Stimulated activated CD8-positive, alpha-beta memory T cell treated with anti-CD3 and anti-CD28 coated beads, Interleukin-2, amount 100 ng/mL, for 1 hour (primary cell): Measurements from ENCODE around the gene PRPF6.

Experiments used
- DNase-seq, 2 donors: peaks; one replicate each; pipeline ENCODE4 v3.0.0-alpha.2; 2020; ENCODE audit warnings: low read depth in 2 of 2

Gene PRPF6

DNA sequence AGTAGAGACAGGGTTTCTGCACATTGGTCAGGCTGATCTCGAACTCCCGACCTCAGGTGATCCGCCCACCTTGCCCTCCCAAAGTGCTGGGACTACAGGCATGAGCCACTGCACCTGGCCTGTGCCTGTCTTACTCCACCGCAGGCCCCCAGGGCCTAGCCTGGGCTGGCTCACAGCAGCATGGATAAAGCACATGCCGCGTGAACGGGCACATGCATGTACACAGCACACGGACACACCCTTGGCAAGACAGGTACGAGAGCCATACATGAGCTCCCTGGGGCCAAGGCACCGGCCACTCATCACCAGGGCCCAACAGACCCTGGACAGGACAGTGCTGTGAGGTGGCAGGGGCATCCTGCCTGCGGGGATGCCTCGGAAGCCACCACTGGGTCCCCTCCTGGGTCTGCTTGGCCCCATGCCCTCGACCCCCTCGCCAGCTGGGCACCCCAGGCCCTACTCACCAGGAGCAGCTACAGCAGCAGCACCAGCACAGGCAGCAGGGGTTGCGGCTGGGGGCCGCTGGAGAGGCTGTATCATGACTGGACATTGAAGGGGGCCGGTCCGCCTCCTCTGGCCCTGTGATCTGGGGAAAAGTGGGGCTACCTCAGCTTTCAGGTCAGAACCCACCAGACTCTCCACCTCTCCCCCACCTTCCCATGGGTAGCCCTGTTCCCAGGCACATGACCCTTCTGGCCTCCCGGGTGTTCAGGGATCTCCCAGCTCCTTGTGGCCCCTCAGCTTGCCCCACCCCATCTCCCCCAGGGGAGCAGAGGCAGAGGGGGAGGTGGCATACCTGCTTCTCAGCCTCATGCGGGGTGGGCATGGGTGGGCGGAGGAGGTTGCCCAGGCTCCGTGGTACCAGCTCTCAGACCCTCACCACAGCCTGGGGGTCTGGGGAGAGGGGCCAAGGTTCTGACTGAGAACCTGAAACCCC is 95.4 kb downstream of the PRPF6 start:
- DNase-seq = no peak

DNA sequence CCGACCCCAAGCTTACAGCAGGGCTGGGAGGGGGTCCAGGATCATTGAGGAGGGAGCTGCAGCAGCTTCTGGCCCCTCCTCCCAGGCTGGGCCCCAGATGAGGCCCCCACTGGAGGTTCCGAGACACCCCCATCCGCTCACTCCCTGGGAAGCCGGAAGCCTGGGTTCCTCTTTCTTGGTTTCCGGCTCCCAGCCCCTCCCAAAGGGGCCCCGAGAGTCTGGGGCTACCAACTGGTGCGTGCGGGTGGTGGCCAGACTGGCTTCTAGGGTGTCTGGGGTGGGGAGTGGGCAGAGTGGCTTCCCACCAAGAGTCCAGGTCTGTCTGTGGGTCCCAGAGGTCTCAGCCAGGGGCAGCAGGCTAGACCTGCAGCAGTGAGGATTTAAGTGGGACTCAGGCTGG is 96.2 kb downstream of the PRPF6 start:
- DNase-seq = no peak

DNA sequence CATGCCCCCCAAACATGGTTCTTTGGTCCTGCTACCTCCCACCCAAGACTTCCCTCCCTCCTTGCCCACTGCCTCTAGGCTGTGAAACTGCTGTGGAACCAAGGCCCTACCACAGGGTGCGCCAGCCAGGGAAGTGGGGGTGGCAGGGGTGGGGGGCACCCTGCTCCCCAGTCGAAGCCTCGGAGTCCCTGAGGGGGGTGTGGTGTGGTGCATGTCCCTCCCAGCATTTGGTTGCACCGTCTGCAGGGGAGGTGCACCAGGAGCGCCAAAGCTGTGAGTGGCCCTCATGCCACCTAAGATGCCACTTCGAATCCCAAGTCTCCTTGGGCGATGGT is 96.6 kb downstream of the PRPF6 start:
- no peak for DNase-seq

DNA sequence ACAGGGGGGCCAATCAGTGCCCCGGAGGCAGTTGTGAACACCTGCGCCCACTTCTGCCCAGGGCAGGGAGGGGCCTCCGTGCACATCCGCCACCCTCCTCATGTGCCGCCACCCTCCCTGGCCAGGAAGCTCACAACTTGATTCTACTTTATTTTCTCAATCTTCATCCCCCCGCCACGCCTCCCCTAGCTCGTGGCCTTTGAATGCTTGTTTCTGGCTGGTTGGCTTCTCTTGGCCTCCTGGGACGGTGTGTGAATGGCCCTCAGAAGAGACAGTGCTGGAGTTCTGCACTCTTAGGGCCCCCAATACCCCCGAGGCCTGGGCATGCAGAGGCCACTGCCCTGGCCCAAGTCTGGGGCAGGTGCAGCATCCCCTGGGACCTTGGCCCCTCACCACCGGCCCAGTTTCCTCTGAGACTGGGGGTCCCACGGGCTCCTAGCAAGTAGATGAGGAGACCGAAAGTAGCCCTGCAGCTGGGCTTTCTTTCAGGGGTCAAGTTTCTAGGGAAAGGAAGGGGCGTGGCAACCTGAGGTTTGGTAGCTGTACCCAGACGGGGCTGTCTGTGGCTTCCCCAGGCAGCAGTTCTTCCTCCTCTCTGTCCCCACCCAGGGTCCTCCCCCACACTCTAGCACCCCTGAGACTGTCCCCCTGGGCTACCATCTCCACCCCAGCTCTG is 97.1 kb downstream of the PRPF6 start:
- peak; percentile 29 to 39 for DNase-seq

DNA sequence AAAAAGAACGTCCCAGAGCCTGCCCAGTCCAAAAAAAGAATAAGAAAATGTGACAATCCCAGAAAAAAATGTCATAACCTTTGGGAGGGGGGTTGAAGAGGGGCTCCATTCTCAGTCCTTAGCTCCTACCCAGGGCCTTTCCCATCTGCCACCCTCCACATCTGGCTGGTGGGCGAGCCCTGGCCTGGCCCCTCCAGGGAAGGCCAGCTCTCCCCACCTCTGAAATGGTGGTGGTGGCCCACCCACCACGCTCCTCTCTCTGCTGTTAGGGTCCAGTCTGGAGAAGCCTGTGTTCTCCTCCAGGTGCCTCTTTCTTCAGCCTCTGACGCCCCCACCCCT is 98.0 kb downstream of the PRPF6 start:
- DNase-seq = no peak

DNA sequence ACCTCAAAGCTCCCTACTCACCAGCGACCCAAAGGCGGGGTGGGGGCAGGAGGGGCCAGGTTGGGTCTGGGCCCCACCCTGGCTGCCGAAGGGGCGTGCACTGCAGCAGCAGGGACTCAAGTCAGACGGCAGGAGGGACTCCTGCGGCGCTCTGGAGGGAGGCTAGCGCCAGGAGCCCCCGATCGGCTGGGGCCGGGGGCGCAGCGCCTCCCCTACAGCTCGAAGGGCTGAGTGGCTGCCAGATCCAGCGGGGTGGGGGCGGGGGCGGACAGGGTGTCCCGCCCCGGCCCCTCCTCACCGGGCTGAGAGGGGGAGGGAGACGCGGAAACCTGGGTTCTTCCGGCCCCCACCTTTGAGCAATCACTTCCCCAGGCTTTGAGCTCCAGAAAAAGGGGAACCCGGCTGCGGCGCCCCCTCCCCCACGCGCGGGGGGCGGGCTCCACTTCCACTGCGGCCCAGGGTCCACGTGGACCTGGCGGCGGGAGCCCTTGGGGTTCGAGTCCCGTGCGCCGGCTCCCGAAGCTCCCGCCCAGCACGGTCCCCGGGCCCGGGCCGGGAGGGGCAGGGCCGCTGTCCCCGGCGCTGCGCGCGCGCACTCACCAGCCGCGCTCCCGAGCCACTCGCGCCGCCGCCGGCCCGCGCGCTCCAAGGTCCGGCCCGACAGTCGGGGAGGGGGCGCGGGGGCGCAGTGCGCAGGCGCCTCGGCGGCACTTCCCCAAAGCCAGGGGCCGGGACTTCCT is 98.5 kb downstream of the PRPF6 start, which contains the start of gene RGS19:
TSS of gene RGS19 (minus strand) at position 246 of the 740 bp plus-strand sequence. CDS start 2,632 bp downstream, outside the sequence.
- DNase-seq = peak; percentile 29 to 50

DNA sequence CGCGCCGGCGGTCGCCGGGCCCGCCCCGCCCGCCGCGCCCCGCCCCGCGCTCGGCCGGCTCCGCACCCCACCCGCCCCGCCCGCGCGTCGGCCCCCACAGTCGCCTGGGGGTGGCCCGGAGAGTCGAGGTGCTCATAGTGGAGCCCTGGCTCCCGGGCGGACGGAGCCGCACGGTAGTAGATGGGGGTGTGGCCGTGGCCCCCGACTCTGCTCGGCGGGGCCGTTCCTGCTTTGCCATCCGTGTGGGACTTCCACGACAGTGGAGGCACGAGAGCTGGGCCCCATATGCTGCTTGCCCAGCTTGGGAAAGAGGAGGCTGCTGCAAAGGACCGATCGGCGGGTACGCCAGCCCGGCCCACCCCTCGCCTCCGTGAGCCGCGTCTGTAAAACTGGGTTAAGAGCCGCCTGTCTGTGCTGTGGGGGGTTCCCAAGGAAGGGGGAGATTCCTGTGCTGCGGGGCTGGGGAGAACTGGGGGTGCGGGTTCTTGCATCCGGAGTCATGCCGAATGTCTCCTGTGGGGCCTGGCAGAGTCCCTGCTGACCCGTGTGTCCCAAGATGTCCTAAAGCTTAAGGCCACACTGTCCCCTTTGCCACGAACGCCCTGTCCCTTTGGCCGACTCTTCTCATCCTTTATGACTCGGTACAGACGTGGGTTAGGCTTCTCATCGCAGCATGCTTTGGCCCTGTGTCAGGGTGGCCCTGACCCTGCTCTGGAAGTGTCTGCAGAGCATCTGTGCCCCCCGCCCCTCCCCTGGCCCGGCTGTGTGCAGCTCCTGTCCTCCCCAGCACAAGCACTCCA is 99.3 kb downstream of the PRPF6 start, which contains the start of gene OPRL1:
TSS of gene OPRL1 (plus strand) at position 70 of the 800 bp plus-strand sequence. CDS start 12,639 bp downstream, outside the sequence.
- no peak for DNase-seq

DNA sequence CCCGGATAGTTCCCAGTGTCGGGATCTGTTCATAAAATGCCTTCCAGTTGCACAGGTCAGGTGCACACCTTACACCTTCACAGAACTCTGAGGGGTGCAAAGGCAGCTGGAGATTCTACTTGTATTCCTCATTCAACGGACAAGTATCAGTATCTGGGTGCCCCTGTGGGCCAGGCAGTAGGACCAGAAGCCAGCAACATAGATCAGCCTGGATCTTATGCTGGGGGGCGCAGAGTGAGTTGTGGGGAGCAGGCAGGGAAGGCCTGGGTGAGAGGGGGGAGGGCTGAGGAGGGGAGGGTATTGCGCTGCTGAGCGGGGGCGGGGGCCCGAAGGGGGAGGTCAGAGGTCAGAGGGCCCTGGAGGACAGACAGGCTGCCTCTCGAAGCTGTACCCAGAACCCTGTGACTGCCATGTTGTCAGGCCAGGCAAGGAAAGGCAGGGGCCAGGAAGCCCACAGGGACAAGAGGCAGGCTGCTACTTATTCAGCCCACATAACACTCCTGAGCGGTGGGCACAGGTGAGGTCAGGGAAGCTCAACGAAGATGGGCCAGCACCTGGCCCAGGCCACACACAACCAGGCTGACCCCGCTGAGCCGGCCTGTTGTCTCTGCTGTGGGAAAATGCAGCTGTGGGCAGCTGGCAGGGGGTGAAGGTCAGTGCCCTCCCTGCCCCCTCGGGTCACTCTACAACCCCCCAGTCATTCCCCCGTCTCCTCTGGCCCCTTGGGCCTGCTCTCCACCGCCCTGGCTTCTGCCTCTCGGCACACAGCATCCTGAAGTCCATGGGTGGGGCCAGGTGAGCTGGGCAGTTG is 100.1 kb downstream of the PRPF6 start:
- no peak for DNase-seq

DNA sequence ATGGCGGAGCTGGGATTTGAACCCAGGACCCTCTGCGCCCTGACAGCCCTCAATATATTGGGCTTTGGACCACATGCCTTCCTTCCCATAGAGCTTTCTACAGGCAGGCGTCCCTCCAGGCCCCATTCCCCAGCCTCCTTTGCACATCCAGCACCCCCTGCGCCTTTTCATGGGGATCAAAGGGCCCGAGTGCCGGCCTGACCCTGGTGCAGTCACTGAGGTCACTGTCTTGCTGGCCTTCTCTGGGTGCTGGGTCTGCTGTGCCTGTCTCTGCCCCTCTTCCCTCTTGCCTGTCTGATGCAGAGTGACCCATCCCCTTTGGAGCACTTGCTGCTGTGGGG is 100.7 kb downstream of the PRPF6 start:
- DNase-seq = no peak

DNA sequence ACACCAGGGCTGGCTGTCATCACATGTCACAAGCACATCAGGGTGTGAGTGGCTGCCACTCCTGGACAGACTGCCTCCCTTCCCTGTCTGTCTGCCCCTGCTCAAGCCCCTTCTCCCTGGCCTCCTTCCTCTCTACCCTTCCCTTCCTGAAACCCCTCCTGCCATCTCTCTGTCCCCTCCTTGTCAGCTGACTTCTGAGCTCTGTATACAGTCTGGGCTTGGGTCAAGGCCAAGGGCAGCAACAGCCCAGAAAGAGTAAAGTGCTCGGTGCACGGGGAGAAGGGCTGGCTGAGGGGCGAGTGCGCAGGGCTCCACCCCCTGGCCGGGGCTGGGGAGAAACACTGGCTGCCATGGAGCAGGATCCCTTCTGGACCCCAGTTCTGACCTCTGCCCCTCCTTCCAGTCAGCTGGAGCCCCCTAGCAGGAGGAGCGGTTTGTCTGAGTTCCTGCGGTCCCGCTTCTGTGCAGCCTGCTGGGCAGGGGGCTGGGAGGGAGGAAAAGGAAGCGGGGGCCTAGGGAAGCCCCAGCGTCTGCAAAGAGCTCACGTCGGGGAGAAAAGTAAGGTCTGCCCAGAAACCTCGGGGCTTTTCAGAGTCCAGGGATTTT is 101.3 kb downstream of the PRPF6 start:
- DNase-seq = no peak
